Left lobe of liver (tissue), 2 donors: ENCODE measurements around the gene EXOC4. TPM values are rescaled to one million over a fixed set of nuclear protein-coding genes. Genes with fewer than 3 reads are reported as not detected.
A peak's percentile ranks its signal among the peaks of the same experiment; 100 is the strongest.
"Not testable (repeated sequence)": the region's sequence is repeated elsewhere in the genome, so short reads cannot be mapped to it uniquely, and the experiment has no call there.

Source experiments
- ATAC-seq: fragments of 200-7000 bp; cut with Tn5 transposase; one replicate; pipeline ENCODE4 v1.9.1; 2020; ENCODE audit warnings: mild to moderate bottlenecking, moderate library complexity
- DNase-seq: peaks from one replicate; pipeline ENCODE4 v3.0.0-alpha.2; 2020; ENCODE audit warnings: low spot score
- total RNA-seq: library from RNA; stranded (reverse); gene quantifications from one replicate; pipeline ENCODE4 v1.2.1, GENCODE V29; 2021
- donor health status: DM: no; HTN: no; CAD: no; lungs with moderate emphysema.
- donor health status: DM: no; HTN: yes; CAD: no.

Gene EXOC4
- total RNA-seq, 1 donor from 2014 or later = 23.1 TPM

- ATAC-seq (no peak), DNase-seq (no peak)
These were observed 57.5 kb downstream of the EXOC4 start for GRCh38 chr7:133310232-133310862.

GRCh38 chr7:133313575-133313974 is 60.7 kb downstream of the EXOC4 start:
- ATAC-seq = no peak
- no peak for DNase-seq

DNA sequence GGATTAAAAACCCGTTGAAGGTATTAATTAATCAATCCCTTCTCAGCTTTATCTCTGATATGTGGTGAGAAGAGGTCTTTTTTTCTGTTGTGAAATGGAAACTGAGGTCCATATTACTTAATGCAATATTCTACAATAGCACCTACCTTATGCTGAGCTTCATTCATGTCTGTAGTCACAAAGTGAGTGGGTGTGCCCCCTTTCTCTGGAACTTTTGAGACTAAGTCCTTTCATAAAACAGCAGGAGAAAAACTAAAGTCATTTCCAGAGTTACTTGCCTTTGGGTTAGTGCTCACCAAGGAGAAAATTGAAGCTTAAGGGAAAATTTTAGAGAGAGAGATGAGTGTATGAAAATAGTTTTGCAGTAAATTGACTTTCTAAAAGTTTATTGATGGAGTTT is 61.2 kb downstream of the EXOC4 start:
- no peak for DNase-seq
- no peak for ATAC-seq

DNA sequence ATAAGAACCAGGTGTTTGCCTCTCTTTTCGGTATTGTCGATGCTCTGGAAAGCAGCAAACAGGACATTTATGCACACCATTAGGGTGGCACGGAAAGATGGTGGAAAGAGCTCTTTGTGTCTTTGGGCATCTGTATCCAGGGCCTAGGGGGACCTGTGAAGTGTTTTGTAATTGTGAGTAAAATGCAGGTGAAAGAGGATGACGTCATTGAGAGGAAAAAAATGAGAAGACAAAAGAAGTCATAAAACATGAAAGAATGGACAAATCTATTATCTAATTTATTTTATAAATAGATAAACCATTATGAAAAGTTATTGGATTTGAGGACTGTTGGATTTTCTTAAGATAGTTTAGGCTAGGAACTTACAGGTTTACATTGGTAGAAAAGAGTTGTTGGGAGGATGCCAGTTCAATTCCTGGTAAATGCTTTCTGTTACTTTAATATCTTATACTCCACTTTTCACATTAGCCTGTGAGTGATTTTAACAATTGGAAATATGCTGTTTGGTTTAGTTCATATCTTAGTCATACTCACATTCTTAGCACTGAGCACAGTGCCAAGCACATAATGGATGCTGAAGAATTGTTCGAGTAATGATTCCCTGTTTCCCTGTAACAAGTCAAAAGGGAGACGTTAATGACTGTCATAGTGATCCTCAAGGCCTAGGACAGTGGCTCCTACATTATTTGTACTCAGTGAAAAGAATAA is 62.6 kb downstream of the EXOC4 start:
- DNase-seq = no peak
- ATAC-seq = no peak

- DNase-seq = no peak
- ATAC-seq = no peak
These were observed 67.0 kb downstream of the EXOC4 start for GRCh38 chr7:133319842-133320241.

GRCh38 chr7:133320891-133321290 is 68.0 kb downstream of the EXOC4 start:
- DNase-seq (no peak), ATAC-seq (no peak)

GRCh38 chr7:133321366-133321765 is 68.5 kb downstream of the EXOC4 start:
- ATAC-seq, DNase-seq: not testable (repeated sequence)

DNA sequence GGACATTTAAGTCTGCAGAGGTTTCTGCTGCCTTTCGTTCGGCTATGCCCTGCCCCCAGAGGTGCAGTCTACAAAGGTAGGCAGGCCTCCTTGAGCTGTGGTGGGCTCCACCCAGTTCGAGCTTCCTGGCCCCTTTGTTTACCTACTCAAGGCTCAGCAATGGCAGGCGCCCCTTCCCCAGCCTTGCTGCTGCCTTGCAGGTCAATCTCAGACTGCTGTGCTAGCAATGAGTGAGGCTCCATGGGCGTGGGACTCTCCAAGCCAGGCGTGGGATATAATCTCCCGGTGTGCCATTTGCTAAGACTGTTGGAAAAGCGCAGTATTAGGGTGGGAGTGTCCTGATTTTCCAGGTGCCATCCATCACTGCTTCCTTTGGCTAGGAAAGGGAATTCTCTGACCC is 73.9 kb downstream of the EXOC4 start:
- not testable (repeated sequence) for DNase-seq, ATAC-seq

DNA sequence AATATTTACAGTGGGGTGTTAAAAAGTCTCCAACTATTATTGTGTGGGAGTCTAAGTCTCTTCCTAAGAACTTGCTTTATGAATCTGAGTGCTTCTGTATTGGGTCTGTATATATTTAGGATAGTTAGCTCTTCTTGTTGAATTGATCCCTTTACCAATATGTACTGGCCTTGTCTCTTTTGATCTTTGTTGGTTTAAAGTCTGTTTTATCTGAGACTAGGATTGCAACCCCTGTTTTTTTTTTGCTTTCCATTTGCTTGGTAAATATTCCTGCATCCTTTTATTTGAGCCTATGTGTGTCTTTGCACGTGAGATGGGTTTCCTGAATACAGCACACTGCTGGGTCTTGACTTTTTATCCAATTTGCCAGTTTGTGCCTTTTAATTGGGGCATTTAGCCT is 75.1 kb downstream of the EXOC4 start:
- ATAC-seq, DNase-seq: not testable (repeated sequence)

GRCh38 chr7:133330085-133330484 is 77.2 kb downstream of the EXOC4 start:
- DNase-seq (peak; percentile 84), ATAC-seq (peak; percentile 99)

- DNase-seq (no peak), ATAC-seq (no peak)
These were observed 79.0 kb downstream of the EXOC4 start for GRCh38 chr7:133331861-133332260.

GRCh38 chr7:133339772-133340171 is 86.9 kb downstream of the EXOC4 start:
- DNase-seq (no peak), ATAC-seq (no peak)

GRCh38 chr7:133344275-133344674 is 91.4 kb downstream of the EXOC4 start:
- ATAC-seq (peak; percentile 29), DNase-seq (no peak)

- DNase-seq (no peak), ATAC-seq (no peak)
These were observed 93.0 kb downstream of the EXOC4 start for GRCh38 chr7:133345690-133346421.

GRCh38 chr7:133348250-133348649 is 95.4 kb downstream of the EXOC4 start:
- ATAC-seq = no peak
- no peak for DNase-seq

- no peak for DNase-seq
- no peak for ATAC-seq
These were observed 96.2 kb downstream of the EXOC4 start for GRCh38 chr7:133349101-133349500.

DNA sequence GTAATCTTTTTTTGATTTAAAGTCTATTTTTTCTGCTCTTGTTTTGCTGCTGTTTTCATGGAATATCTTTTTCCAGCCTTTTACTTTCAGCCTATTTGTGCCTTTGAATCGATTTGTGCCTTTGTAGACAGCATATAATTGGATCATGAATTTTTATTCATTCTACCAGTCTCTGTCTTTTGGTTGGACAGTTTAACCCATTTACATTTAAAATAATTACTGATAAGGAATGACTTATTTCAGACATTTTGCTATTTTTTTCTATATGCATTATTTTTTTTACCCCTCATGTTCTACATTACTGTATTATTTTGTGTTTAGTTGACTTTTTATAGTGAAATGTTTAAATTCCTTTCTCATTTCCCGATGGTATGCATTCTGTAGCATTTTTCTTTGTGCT is 99.6 kb downstream of the EXOC4 start:
- ATAC-seq = no peak
- no peak for DNase-seq

GRCh38 chr7:133353775-133354174 is 100.9 kb downstream of the EXOC4 start:
- ATAC-seq (no peak), DNase-seq (no peak)

GRCh38 chr7:133354546-133355324 is 101.9 kb downstream of the EXOC4 start:
- ATAC-seq = no peak
- DNase-seq = no peak

DNA sequence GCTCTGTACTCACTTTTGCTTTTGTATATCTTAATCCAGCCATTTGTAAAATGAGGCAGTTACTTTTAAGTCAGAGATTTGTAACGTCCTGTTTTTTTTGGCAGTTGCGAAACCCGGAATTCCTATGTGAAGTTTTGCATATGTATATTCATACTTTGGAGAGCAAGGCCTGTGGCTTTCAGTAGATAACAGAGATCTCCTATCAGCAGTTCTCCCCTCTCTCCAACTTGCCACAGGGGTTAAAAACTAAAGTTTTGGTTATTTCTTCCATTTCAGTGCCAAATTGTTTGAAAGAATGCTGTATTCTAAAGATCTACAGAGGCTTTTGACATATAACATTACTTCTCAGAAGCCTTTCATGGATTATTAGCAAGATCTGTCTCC is 102.4 kb downstream of the EXOC4 start:
- DNase-seq = no peak
- no peak for ATAC-seq

GRCh38 chr7:133355822-133356221 is 102.9 kb downstream of the EXOC4 start:
- ATAC-seq (no peak), DNase-seq (no peak)
